Activated T-cell treated with anti-CD3 and anti-CD28 coated beads, Interleukin-2, amount 50 U/mL, for 48 hours (primary cell): ENCODE data around the gene GLRX.

Experiments used
- DNase-seq, 2 experiments: peaks; one replicate each; pipeline ENCODE4 v3.0.0-alpha.2; 2020

GLRX gene, protein sequence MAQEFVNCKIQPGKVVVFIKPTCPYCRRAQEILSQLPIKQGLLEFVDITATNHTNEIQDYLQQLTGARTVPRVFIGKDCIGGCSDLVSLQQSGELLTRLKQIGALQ

DNA sequence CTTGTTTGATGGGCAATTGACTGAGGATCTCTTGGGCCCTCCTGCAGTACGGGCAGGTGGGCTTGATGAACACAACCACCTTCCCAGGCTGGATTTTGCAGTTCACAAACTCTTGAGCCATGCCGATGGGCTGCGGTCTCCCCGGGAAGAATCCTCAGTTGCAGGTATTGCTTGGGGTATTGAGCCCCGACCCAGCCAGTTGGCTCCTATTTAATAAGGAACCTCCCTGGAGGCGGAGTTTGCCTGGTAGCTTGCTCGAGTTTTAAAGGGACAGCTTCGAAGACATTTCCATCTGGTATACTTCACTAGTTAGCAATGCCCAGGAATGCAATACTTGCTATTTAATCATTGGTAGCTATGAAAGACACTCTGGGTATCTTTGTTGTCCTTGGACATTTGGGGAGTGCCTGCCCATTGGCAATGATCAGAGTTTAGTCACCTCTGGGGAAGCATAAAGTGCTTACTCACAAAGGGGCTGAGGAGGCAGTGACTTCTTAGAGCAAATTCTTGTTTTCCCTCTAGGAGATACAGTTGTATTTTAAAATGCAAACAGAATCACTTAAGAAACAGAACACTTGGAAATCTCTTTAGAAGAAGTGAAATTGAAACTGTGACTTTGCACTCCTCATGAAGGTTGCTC lies at the start of gene GLRX:
GLRX (minus strand) TSS at position 185 of the 640 bp plus-strand sequence; CDS start at position 121, 64 bp downstream.
- peak; percentile 64 to 71 for DNase-seq

DNA sequence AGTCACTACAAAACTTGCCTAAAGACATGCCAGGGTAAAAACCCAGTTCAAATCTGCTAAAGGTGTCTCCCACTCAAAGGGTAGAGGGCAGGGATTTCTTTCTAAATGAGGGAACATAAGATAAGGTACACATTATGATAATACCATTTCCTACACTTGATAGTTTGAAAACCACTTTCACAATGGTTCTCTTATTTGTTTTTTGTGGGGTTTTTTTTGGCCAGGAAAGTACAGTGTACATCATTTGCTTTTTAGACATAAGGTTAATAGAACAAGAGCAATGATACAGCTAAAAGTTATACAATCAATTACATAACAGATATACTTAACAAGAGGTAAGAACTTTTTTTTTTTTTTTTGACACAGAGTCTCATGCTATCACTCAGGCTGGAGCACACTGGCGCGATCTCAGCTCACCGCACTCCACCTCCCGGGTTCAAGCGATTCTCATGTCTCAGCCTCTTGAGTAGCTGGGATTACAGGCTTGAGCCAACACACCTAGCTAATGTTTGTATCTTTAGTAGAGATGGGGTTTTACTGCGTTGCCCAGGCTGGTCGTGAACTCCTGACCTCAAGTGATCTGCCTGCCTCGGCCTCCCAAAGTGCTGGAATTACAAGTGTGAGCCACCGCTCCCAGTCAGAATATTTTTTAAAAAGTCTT lies 48.8 kb upstream of the GLRX start:
- no peak for DNase-seq

- DNase-seq = peak; percentile 73 to 77
Measured at GRCh38 chr5:95870105-95870672, 47.7 kb upstream of the GLRX start.

DNA sequence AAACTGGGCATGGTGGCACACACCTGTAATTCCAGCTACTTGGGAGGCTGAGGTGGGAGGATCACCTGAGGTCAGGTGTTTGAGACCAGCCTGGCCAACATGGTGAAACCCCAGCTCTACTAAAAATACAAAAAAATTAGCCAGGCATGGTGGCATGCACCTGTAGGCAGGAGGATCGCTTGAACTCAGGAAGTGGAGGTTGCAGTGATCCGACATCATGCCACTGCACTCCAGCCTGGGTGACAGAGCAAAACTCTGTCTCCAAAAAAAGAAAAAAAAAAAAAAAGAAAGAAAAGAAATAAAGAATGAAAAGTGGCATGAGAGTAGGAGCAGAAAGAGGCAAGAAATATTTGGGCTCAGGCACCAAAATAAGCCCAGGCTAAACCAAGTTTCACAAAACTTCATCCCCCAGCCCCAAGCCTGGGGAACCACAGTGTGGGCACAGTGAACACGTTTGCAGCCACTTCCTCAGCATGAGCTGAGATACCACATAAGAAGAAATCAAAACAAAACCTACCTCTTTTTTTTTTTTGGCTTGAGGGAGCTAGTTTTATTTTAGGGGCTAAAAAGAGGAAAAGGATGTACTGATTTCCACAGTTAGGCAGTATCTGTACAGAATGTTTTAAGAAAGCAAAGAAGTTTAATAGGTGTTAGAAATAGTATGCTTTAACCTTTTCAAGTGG lies 46.8 kb upstream of the GLRX start:
- peak; percentile 64 to 72 for DNase-seq

DNA sequence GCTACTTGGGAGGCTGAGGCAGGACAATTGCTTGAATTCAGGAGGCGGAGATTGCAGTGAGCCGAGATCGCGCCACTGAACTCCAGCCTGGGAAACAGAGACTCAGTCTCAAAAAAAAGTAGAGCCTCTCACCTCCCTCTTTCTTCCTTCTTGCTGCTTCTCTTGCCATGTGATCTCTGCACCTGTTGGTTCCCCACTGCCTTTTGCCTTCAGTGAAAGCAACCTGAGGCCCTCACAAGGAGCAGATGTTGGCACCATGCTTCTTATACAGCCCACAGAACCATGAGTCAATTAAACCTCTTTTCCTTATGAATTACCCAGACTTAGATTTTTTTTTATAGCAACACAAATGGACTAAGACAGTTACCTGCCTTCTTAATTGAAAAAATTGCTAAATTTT lies 45.6 kb upstream of the GLRX start:
- no peak for DNase-seq

- DNase-seq = no peak
Measured at GRCh38 chr5:95866435-95867040, 44.0 kb upstream of the GLRX start.

DNA sequence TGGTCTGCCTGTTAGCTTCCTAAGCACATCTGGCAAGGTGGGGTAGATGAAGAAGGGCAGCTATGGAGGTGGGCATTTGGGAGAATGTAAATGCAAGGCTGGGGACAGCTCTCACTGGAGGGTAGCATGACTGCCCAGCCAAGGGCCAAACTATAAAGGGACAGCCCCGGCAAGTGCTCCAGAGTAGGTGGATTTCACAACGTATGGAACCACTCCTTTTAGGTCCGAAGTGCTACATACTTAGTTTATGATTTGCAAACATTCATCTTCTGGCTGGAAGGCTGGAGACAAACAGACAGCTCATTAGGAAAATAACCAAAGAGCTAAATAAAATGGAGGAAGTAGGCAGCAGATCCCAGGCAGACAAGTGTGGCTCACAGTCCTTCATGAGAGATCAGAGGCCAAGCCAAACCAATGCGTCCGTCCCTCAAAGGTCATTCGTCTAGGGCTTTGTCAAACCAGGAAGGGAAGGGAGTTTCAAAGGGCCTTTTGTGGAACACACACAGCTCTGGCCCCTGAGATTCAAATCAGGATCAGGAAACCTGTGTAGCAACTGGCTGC lies 42.5 kb upstream of the GLRX start:
- DNase-seq = no peak

DNA sequence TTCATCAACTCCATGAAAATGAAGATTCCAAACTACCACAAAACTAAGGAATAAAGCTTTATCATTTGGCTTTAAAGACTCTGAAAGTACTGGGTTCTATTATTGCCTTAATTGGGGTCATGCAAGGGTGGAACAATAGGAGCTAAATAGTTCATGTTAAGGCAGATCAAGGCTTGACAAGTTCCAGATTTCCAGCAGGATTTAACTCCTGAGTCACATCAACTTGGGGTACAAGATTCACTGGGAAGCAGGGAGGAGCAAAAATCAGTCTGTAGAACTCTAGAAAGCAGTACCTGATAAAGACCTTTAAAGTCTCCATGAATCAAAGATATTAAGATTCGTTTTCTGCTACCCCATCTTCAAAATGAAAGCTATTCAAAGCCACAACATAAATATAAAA lies 41.9 kb upstream of the GLRX start:
- peak in 1 of 2 experiments; percentile 0 for DNase-seq

- DNase-seq = peak in 1 of 2 experiments; percentile 19
Measured at GRCh38 chr5:95863383-95863757, 40.8 kb upstream of the GLRX start.

GRCh38 chr5:95862671-95863382 lies 40.3 kb upstream of the GLRX start:
- peak; percentile 20 to 24 for DNase-seq

DNA sequence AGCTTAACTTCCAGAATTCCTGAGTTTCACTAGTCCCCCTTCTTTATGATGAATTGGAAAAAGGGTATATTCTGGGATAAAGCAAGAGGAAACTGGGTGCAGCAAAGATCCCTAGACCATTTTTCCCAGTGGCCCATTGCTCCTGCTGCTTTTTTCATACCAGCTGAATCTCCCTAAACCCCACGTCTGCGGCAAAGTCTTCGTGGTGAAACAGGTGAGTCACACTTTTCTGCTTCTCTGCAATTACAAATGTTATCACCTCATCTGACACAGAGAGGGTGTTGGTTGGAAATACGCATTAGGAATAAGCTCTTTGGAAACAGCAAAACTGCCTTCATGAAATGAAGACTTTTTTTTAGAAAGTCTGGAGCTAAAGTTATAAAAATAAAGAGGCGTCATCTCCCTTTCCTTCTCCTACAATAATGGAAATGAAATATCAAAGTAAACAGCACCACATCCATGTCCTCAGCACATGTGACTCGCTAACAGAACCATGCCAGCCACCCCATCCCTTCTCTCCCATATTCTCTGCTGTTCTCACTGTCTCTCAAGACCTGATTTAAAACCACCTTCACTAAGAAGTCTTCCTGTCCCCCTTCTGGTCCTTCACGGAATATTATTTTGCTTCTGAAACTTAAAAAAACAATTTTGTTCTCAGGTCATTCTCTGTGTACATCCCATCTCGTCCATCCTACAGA lies 39.5 kb upstream of the GLRX start:
- DNase-seq = peak; percentile 37 to 51

DNA sequence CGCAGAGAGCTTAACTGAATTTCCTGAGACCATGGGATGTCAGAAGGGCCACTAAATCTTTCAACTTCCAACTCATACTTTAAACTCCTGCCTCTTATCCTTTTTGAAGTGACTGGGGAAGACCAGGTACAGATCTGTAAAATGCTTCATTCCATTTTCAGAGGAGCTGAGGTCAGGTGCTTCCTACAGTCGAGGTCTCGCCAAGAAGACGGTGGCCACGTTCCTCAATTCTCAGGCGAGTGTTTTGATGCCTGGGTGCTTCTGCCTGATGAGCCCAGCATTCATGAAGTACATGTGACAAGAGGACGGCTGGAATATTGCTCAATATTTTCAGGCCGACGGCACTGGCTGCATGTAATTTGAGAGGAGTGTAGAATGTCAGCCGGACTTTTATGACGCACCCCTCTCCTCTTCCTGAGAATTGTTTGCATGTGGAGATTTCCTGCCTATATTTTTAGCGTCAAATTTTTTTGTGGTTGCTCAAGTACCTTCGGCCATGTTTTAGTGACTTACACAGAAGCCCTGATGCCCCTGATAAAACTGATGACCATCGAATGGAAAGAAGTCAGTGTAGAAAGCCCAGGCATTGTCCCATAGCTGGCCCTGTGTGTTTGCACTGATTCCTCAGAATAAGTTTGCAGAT lies 38.8 kb upstream of the GLRX start:
- DNase-seq = peak; percentile 53 to 55

GRCh38 chr5:95859661-95860060 lies 37.1 kb upstream of the GLRX start:
- peak; percentile 19 to 21 for DNase-seq

DNA sequence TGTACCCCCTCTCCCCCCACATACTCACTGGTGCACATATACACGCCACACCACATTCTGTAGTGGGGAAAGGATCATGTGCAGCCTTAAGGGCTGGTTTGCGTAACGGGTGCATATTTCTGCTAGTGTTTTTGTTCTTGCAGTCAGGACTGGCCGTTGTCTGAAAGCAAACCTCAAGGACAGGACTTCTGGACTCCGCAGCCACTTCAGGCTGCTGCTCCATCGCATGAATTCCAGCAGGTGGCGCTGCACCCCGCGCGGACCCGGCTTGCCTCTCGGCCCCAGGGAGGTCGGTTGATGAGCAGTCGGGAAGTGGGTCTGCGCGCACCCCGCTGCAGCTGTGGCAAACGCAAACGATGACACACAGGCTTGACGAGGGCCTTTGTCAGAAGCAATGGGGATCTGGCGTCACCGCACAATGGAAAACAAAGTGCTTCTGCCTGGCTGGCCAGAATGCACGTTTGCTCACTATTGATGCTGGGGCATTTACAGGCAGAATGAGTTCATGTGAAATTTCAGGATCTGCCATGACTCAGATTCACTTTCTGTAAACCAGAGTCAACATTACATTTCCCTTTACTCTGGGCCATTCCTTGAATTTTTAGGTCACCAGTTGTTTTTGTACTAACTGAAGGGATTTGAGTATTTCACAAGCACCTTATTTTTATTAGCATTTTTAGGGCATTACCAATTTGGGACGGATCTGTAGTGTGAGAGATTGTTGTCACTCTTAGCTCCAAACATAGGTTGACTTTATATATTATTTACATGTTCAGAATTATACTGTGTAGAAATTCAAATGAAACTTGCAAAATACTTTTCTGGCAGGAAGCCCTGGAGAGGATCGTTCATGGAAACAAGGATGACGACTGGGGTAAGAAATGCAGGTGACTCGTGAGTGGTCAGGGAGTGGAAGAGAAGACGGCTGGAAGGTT lies 36.4 kb upstream of the GLRX start:
- peak; percentile 94 to 96 for DNase-seq

GRCh38 chr5:95858023-95858461 lies 35.5 kb upstream of the GLRX start:
- DNase-seq = peak in 1 of 2 experiments; percentile 36

- peak in 1 of 2 experiments; percentile 17 for DNase-seq
Measured at GRCh38 chr5:95857185-95857945, 34.8 kb upstream of the GLRX start.

DNA sequence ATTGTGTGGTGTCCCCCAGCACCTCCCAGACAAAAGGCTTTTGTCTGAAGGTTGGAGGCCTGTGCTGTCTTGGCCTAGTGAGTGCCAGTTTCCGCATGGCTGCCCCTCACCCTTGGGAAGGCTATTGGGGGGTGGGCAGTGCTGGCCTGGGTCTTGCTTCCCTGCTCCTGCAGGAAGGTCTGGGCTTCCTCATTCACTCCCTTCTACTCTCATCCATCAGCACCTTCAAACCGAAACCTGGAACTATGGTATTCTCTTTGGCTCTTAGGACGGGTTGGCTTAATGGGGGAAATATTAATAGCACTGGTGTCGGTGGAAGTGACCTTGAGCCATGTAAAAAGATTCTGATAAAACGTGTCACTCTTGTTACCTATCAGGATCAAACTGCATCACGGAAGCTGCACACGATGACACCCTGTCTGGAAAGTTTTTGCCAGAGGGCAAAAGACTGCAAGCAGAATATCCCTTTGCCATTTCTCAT lies 34.0 kb upstream of the GLRX start:
- DNase-seq = peak in 1 of 2 experiments; percentile 2

- DNase-seq = no peak
Measured at GRCh38 chr5:95853490-95853889, 31.0 kb upstream of the GLRX start.

- DNase-seq = no peak
Measured at GRCh38 chr5:95852567-95852966, 30.0 kb upstream of the GLRX start.
